ENCODE measurements around the gene ARAP1.

DNA sequence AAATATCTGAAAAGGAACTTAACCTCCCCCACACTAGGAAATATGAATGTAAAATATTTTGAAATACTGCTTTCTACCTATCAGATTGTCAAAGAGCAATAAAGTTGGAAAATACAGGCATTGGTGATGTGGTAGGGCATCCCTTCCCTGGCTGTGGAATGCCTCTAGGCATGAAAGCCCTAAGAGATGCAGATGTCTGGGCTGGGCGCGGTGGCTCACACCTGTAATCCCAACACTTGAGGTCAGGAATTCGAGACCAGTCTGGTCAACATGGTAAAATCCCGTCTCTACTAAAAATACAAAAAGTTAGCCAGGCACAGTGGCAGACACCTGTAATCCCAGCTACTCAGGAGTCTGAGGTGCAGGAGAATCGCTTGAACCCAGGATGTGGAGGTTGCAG lies 22.0 kb downstream of the ARAP1 start:
- no peak for TF ChIP-seq EZH2 (IDR thresholded peaks at IDR 0.05; ENCODE audit: borderline replicate concordance, low read depth, low read length, poor library complexity, severe bottlenecking)
- TF ChIP-seq, protein P1, sequence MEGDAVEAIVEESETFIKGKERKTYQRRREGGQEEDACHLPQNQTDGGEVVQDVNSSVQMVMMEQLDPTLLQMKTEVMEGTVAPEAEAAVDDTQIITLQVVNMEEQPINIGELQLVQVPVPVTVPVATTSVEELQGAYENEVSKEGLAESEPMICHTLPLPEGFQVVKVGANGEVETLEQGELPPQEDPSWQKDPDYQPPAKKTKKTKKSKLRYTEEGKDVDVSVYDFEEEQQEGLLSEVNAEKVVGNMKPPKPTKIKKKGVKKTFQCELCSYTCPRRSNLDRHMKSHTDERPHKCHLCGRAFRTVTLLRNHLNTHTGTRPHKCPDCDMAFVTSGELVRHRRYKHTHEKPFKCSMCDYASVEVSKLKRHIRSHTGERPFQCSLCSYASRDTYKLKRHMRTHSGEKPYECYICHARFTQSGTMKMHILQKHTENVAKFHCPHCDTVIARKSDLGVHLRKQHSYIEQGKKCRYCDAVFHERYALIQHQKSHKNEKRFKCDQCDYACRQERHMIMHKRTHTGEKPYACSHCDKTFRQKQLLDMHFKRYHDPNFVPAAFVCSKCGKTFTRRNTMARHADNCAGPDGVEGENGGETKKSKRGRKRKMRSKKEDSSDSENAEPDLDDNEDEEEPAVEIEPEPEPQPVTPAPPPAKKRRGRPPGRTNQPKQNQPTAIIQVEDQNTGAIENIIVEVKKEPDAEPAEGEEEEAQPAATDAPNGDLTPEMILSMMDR (conservative IDR thresholded peaks at IDR 0.05; ENCODE audit: low read depth, low read length), result no peak

Measured in A673 (cell line).